Mucosa of descending colon (tissue), 3 donors: ENCODE results near the gene PLPP2. TPM values are rescaled to one million over a fixed set of nuclear protein-coding genes. Genes with fewer than 3 reads are reported as not detected.

Experiments
- ATAC-seq: fragments of 200-7000 bp; cut with Tn5 transposase; one replicate; pipeline ENCODE4 v1.9.1; 2020; ENCODE audit warnings: mild to moderate bottlenecking, moderate library complexity
- DNase-seq, 3 donors: peaks; one replicate each; pipeline ENCODE4 v3.0.0-alpha.2; 2020
- H3K36me3 ChIP-seq: fragments of 200-600 bp; one replicate; pipeline ENCODE4 v1.8.0; 2021; ENCODE audit warnings: low read depth, mild to moderate bottlenecking
- H3K4me1 ChIP-seq: fragments of 200-600 bp; one replicate; pipeline ENCODE4 v1.8.0; 2021; ENCODE audit warnings: low read depth, mild to moderate bottlenecking
- H3K4me3 ChIP-seq: fragments of 200-600 bp; one replicate; pipeline ENCODE4 v1.8.0; 2021; ENCODE audit warnings: mild to moderate bottlenecking
- H3K9me3 ChIP-seq: fragments of 200-600 bp; one replicate; pipeline ENCODE4 v1.8.0; 2021; ENCODE audit warnings: mild to moderate bottlenecking
- CTCF ChIP-seq: fragments of 200-600 bp; IDR thresholded peaks from one replicate; pipeline ENCODE4 v1.8.0; 2022; ENCODE audit warnings: antibody characterized with exemption, mild to moderate bottlenecking
- intact Hi-C, 2 donors: fragments of 100-400 bp; cut with DNase I in 1 of 2; cut with micrococcal nuclease in 1 of 2; formaldehyde crosslinking; loops; one replicate each; pipeline versions ENCODE4 v1.11.0 to v1.11.1; 2022; cut with DNase I, micrococcal nuclease
- total RNA-seq, 3 donors: library from RNA; stranded (reverse); fragmentation: NEBNext Ultra II Directional in 2 of 3; extraction: Animal tissue kit (Norgen Biotek cat#: 25700) in 2 of 3; gene quantifications; one replicate each; pipeline versions ENCODE4 v1.2.1 to v1.2.4, GENCODE V29; 2021 to 2023
- donor health status: DM: no; HTN: no; CAD: no; lungs with moderate emphysema.
- donor health status: DM: no; HTN: no; CAD: no.
- donor health status: DM: no; HTN: yes; CAD: no.

Gene PLPP2
- total RNA-seq, 3 donors from 2014 or later = 41.9 to 107 (median 75.4) TPM

- Histone ChIP-seq H3K4me3 (no peak overlapping the region), H3K36me3 (no peaks in the 10 kb centered on the region), H3K9me3 (no peaks in the 10 kb centered on the region), H3K4me1 (peaks cover 25% of the 10 kb centered on the region)
- intact Hi-C loops = no loop called here
- ATAC-seq (no peak), DNase-seq (peak in 1 of 3 donors; percentile 15)
- no peak for TF ChIP-seq CTCF
These were observed 3.2 kb upstream of the PLPP2 start for GRCh38 chr19:294341-294945.

GRCh38 chr19:293436-294110, 2.4 kb upstream of the PLPP2 start:
- Histone ChIP-seq H3K4me1 (peaks cover 31% of the 10 kb centered on the region), H3K4me3 (no peak overlapping the region), H3K9me3 (no peaks in the 10 kb centered on the region), H3K36me3 (no peaks in the 10 kb centered on the region)
- DNase-seq = no peak
- no peak for ATAC-seq
- intact Hi-C loops = no loop called here
- no peak for TF ChIP-seq CTCF

- Histone ChIP-seq H3K9me3 (no peaks in the 10 kb centered on the region), H3K36me3 (no peaks in the 10 kb centered on the region), H3K4me3 (no peak overlapping the region), H3K4me1 (peaks cover 31% of the 10 kb centered on the region)
- intact Hi-C loops = no loop called here
- DNase-seq (no peak), ATAC-seq (no peak)
- no peak for TF ChIP-seq CTCF
These were observed 1.7 kb upstream of the PLPP2 start for GRCh38 chr19:292951-293350.

- H3K9me3 ChIP-seq = no peaks in the 10 kb centered on the region
- peaks cover 31% of the 10 kb centered on the region for H3K4me1 ChIP-seq
- TF ChIP-seq CTCF = no peak
- no peaks in the 10 kb centered on the region for H3K36me3 ChIP-seq
- intact Hi-C loops = no loop called here
- no peak overlapping the region for H3K4me3 ChIP-seq
- ATAC-seq (no peak), DNase-seq (no peak)
These were observed 1.2 kb upstream of the PLPP2 start for GRCh38 chr19:292281-292884.

GRCh38 chr19:291561-292280, 518 bp upstream of the PLPP2 start:
- no peaks in the 10 kb centered on the region for H3K36me3 ChIP-seq
- H3K4me3 ChIP-seq = no peak overlapping the region
- DNase-seq = peak in 2 of 3 donors; percentile 50 to 76
- H3K4me1 ChIP-seq = peaks cover 31% of the 10 kb centered on the region
- peak; percentile 30 for ATAC-seq
- no peaks in the 10 kb centered on the region for H3K9me3 ChIP-seq
- no peak for TF ChIP-seq CTCF
- intact Hi-C loops = no loop called here
